CD4-positive, CD25-positive, alpha-beta regulatory T cell (primary cell): ENCODE data around the gene KRT76. TPM values are rescaled to one million over a fixed set of nuclear protein-coding genes. Genes with fewer than 3 reads are reported as not detected.
A peak's percentile ranks its signal among the peaks of the same experiment; 100 is the strongest.
"Not testable (repeated sequence)": the region's sequence is repeated elsewhere in the genome, so short reads cannot be mapped to it uniquely, and the experiment has no call there.

ENCODE experiments used
- ATAC-seq, 2 donors: fragments of 150-1000 bp; cut with Tn5 transposase; one replicate each; pipeline ENCODE4 v1.10.0; 2021; ENCODE audit warnings: low read depth in 2 of 2, moderate number of reproducible peaks in 2 of 2, moderate library complexity in 1 of 2
- DNase-seq, 3 donors: peaks; one replicate each; pipeline versions ENCODE4 v3.0.0 to v3.0.0-alpha.2; 2012 to 2022; ENCODE audit warnings: mixed read lengths in 1 of 3
- H3K27ac ChIP-seq: one replicate; pipeline ENCODE4 v1.7.0; 2013; ENCODE audit warnings: mild to moderate bottlenecking, low read length; ENCODE audit not compliant: insufficient read depth, poor library complexity, severe bottlenecking
- H3K27me3 ChIP-seq: one replicate; pipeline ENCODE4 v1.7.0; 2013; ENCODE audit warnings: low read length; ENCODE audit not compliant: control insufficient read depth, insufficient read depth
- H3K36me3 ChIP-seq: one replicate; pipeline ENCODE4 v1.7.0; 2013; ENCODE audit warnings: mild to moderate bottlenecking, low read length, moderate library complexity; ENCODE audit not compliant: control insufficient read depth, insufficient read depth
- H3K4me1 ChIP-seq: 2 replicates; pipeline ENCODE4 v1.7.0; 2013; ENCODE audit warnings: mild to moderate bottlenecking, low read length; ENCODE audit not compliant: insufficient read depth, control insufficient read depth, poor library complexity, severe bottlenecking
- H3K4me3 ChIP-seq: one replicate; pipeline ENCODE4 v1.7.0; 2013; ENCODE audit warnings: low read depth, mild to moderate bottlenecking, low read length, moderate library complexity
- H3K9me3 ChIP-seq, 2 experiments: 1 replicate in 1 of 2; 2 replicates in 1 of 2; pipeline ENCODE4 v1.7.0; 2013; ENCODE audit warnings: low read length in 2 of 2, mild to moderate bottlenecking in 1 of 2, moderate library complexity in 1 of 2; ENCODE audit not compliant: control insufficient read depth in 2 of 2
- H3K27ac Mint-ChIP-seq, 3 donors: one replicate each; pipeline ENCODE4 v1.8.0; 2020 to 2022; ENCODE audit warnings: mild to moderate bottlenecking in 3 of 3, mixed read lengths in 3 of 3, moderate library complexity in 2 of 3
- H3K27me3 Mint-ChIP-seq: one replicate; pipeline ENCODE4 v1.8.0; 2022; ENCODE audit warnings: mild to moderate bottlenecking, mixed read lengths
- H3K36me3 Mint-ChIP-seq: one replicate; pipeline ENCODE4 v1.8.0; 2020; ENCODE audit warnings: mixed read lengths
- H3K4me1 Mint-ChIP-seq, 4 donors: one replicate each; pipeline ENCODE4 v1.8.0; 2020 to 2022; ENCODE audit warnings: mixed read lengths in 4 of 4, mild to moderate bottlenecking in 1 of 4
- H3K4me3 Mint-ChIP-seq, 4 donors: one replicate each; pipeline ENCODE4 v1.8.0; 2020 to 2022; ENCODE audit warnings: mild to moderate bottlenecking in 4 of 4, mixed read lengths in 4 of 4, moderate library complexity in 3 of 4
- H3K9me3 Mint-ChIP-seq, 7 donors: one replicate each; pipeline ENCODE4 v1.8.0; 2020 to 2022; ENCODE audit warnings: mixed read lengths in 7 of 7, mild to moderate bottlenecking in 3 of 7, moderate library complexity in 2 of 7
- polyA plus RNA-seq, 4 donors: library from polyadenylated mRNA; unstranded; fragments of 300-500 nt; fragmentation: Illumina TruSeq; gene quantifications; one replicate each; pipeline ENCODE4 v1.2.3, GENCODE V29; 2021
- total RNA-seq: library from RNA; stranded (reverse); gene quantifications from one replicate; pipeline ENCODE4 v1.2.3, GENCODE V29; 2022

Gene KRT76
- total and polyA plus RNA-seq, 5 donors from 2014 or later, result not detected

DNA sequence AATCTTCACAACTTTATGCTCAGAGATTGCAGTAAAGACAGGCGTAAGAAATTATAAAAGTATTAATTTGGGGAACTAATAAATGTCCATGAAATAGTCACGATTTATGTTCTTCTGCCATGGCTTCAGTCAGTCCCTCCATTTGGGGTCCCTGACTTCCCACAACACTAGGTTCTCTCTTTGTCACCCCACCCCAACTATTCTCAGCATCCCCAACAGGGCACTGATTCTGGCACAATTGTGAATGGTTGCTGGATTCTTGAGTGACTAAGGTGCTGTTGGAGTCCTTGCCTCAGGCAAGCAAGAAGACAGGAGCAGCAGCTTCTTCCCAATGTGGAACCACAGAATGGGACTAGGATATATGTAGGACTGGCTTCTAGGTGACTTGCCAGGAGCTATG lies 15.3 kb downstream of the KRT76 start:
- DNase-seq (no peak), ATAC-seq (no peak)
- Mint-ChIP-seq H3K4me1 (no peaks in the 10 kb centered on the region), H3K9me3 (peaks cover 0 to 33% (median 4%) of the 10 kb centered on the region in 7 donors), H3K27ac (no peak overlapping the region), H3K36me3 (no peaks in the 10 kb centered on the region), H3K27me3 (peaks cover 6% of the 10 kb centered on the region), H3K4me3 (no peak overlapping the region)
- Histone ChIP-seq H3K27ac (no peak overlapping the region), H3K4me1 (no peaks in the 10 kb centered on the region), H3K4me3 (no peak overlapping the region), H3K9me3 (peaks cover 6 to 8% of the 10 kb centered on the region in 2 experiments), H3K27me3 (no peaks in the 10 kb centered on the region), H3K36me3 (no peaks in the 10 kb centered on the region)

DNA sequence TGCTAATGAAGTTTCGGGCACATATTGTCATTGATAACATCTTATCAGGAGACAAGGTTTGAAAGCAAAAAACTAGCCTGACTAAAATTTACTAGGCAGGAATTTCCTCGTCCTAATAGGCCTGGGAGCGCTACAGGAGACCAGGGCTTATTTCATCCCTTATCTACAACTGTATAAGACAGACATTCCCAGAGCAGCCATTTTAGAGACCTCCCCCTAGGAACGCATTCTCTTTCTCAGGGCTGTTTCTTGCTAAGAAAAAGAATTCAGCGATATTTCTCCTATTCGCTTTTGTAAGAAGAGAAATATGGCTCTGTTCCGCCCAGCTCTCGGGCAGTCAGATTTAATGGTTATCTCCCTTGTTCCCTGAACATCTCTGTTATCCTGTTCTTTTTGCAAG lies 15.9 kb downstream of the KRT76 start:
- peaks cover 0 to 33% (median 4%) of the 10 kb centered on the region in 7 donors for H3K9me3 Mint-ChIP-seq

GRCh38 chr12:52760623-52761022 lies 16.5 kb downstream of the KRT76 start:
- Mint-ChIP-seq H3K36me3 (no peaks in the 10 kb centered on the region), H3K4me1 (no peaks in the 10 kb centered on the region), H3K9me3 (peaks cover 0 to 33% (median 4%) of the 10 kb centered on the region in 7 donors), H3K27me3 (peaks cover 6% of the 10 kb centered on the region), H3K4me3 (no peak overlapping the region), H3K27ac (peak overlapping the region in 1 of 3 donors; percentile 74)
- DNase-seq, result no peak
- no peaks in the 10 kb centered on the region for H3K4me1 ChIP-seq
- no peak for ATAC-seq
- no peaks in the 10 kb centered on the region for H3K27me3 ChIP-seq
- H3K9me3 ChIP-seq, result peaks cover 6 to 8% of the 10 kb centered on the region in 2 experiments
- H3K4me3 ChIP-seq, result no peak overlapping the region
- H3K27ac ChIP-seq, result no peak overlapping the region
- no peaks in the 10 kb centered on the region for H3K36me3 ChIP-seq

More for the DNA sequence above, 15.9 kb downstream of the KRT76 start:
- H3K27ac ChIP-seq, H3K27ac Mint-ChIP-seq, H3K4me1 ChIP-seq, H3K4me3 ChIP-seq, H3K4me1 Mint-ChIP-seq, H3K9me3 ChIP-seq, H3K36me3 Mint-ChIP-seq, H3K4me3 Mint-ChIP-seq, DNase-seq, H3K27me3 ChIP-seq, H3K27me3 Mint-ChIP-seq, H3K36me3 ChIP-seq, ATAC-seq: not testable (repeated sequence)

GRCh38 chr12:52759695-52760094 lies 17.4 kb downstream of the KRT76 start:
- no peaks in the 10 kb centered on the region for H3K36me3 Mint-ChIP-seq
- ATAC-seq (no peak), DNase-seq (no peak)
- H3K27me3 Mint-ChIP-seq, result peaks cover 6% of the 10 kb centered on the region
- Histone ChIP-seq H3K27me3 (no peaks in the 10 kb centered on the region), H3K4me3 (no peak overlapping the region), H3K4me1 (no peaks in the 10 kb centered on the region), H3K9me3 (peaks cover 6 to 8% of the 10 kb centered on the region in 2 experiments), H3K27ac (no peak overlapping the region), H3K36me3 (no peaks in the 10 kb centered on the region)
- H3K27ac Mint-ChIP-seq, result no peak overlapping the region
- H3K4me1 Mint-ChIP-seq, result no peaks in the 10 kb centered on the region
- H3K4me3 Mint-ChIP-seq, result no peak overlapping the region
- H3K9me3 Mint-ChIP-seq, result peaks cover 0 to 33% (median 4%) of the 10 kb centered on the region in 7 donors

- H3K27me3 ChIP-seq, result no peaks in the 10 kb centered on the region
- Mint-ChIP-seq H3K27ac (no peak overlapping the region), H3K27me3 (peaks cover 6% of the 10 kb centered on the region), H3K9me3 (peaks cover 0 to 33% (median 4%) of the 10 kb centered on the region in 7 donors), H3K36me3 (no peaks in the 10 kb centered on the region), H3K4me1 (no peaks in the 10 kb centered on the region), H3K4me3 (no peak overlapping the region)
- no peak overlapping the region for H3K27ac ChIP-seq
- DNase-seq (no peak), ATAC-seq (no peak)
- H3K9me3 ChIP-seq, result peaks cover 6 to 8% of the 10 kb centered on the region in 2 experiments
- H3K4me3 ChIP-seq, result no peak overlapping the region
- H3K36me3 ChIP-seq, result no peaks in the 10 kb centered on the region
- H3K4me1 ChIP-seq, result no peaks in the 10 kb centered on the region
Observed at GRCh38 chr12:52759218-52759617, 17.9 kb downstream of the KRT76 start.

- Histone ChIP-seq H3K9me3 (peaks cover 6 to 8% of the 10 kb centered on the region in 2 experiments), H3K27me3 (no peaks in the 10 kb centered on the region), H3K36me3 (no peaks in the 10 kb centered on the region), H3K4me3 (no peak overlapping the region), H3K4me1 (no peaks in the 10 kb centered on the region), H3K27ac (no peak overlapping the region)
- ATAC-seq (no peak), DNase-seq (no peak)
- peaks cover 12% of the 10 kb centered on the region for H3K27me3 Mint-ChIP-seq
- H3K4me3 Mint-ChIP-seq, result no peak overlapping the region
- no peaks in the 10 kb centered on the region for H3K36me3 Mint-ChIP-seq
- no peak overlapping the region for H3K27ac Mint-ChIP-seq
- H3K4me1 Mint-ChIP-seq, result no peaks in the 10 kb centered on the region
- H3K9me3 Mint-ChIP-seq, result peaks cover 0 to 30% (median 4%) of the 10 kb centered on the region in 7 donors
Observed at GRCh38 chr12:52757449-52758176, 19.5 kb downstream of the KRT76 start.

GRCh38 chr12:52756281-52756960 lies 20.7 kb downstream of the KRT76 start:
- Histone ChIP-seq H3K4me1 (no peaks in the 10 kb centered on the region), H3K9me3 (peaks cover 5 to 8% of the 10 kb centered on the region in 2 experiments), H3K36me3 (no peaks in the 10 kb centered on the region), H3K27me3 (no peaks in the 10 kb centered on the region), H3K4me3 (no peak overlapping the region), H3K27ac (no peak overlapping the region)
- DNase-seq, result no peak
- Mint-ChIP-seq H3K4me1 (no peaks in the 10 kb centered on the region), H3K36me3 (no peaks in the 10 kb centered on the region), H3K27me3 (peaks cover 12% of the 10 kb centered on the region), H3K27ac (no peak overlapping the region), H3K4me3 (no peak overlapping the region), H3K9me3 (peaks cover 0 to 19% (median 3%) of the 10 kb centered on the region in 7 donors)
- ATAC-seq, result no peak
